ENCODE results near the gene UBE3C. TPM values are rescaled to one million over a fixed set of nuclear protein-coding genes. Genes with fewer than 3 reads are reported as not detected.

The UBE3C gene
- total RNA-seq, 4 donors from 2014 or later = 62.6 to 91.8 (median 73.7) TPM

- TF ChIP-seq CTCF (IDR thresholded peaks at IDR 0.05; ENCODE audit: low read depth) = no peak
Observed at GRCh38 chr7:157281221-157281998, 142.7 kb downstream of the UBE3C start.

- TF ChIP-seq CTCF (IDR thresholded peaks at IDR 0.05; ENCODE audit: low read depth) = no peak
Observed at GRCh38 chr7:157282141-157282801, 143.5 kb downstream of the UBE3C start.

GRCh38 chr7:157284229-157285014 is 145.7 kb downstream of the UBE3C start:
- TF ChIP-seq CTCF (IDR thresholded peaks at IDR 0.05; ENCODE audit: low read depth) = no peak

GRCh38 chr7:157291404-157292080 is 152.8 kb downstream of the UBE3C start:
- TF ChIP-seq CTCF (IDR thresholded peaks at IDR 0.05; ENCODE audit: low read depth) = no peak

GRCh38 chr7:157292258-157292657 is 153.5 kb downstream of the UBE3C start:
- no peak for TF ChIP-seq CTCF (IDR thresholded peaks at IDR 0.05; ENCODE audit: low read depth)

- no peak for TF ChIP-seq CTCF (IDR thresholded peaks at IDR 0.05; ENCODE audit: low read depth)
Observed at GRCh38 chr7:157292770-157293412, 154.2 kb downstream of the UBE3C start.
